IMR-90 (cell line): ENCODE measurements around the gene SNAPC2. TPM values are rescaled to one million over a fixed set of nuclear protein-coding genes. Genes with fewer than 3 reads are reported as not detected.

ENCODE experiments used
- ATAC-seq: fragments of 200-7000 bp; cut with Tn5 transposase; 2 replicates; pipeline ENCODE4 v1.9.1; 2020; ENCODE audit warnings: low read depth, mild to moderate bottlenecking, moderate library complexity
- BruUV-seq: library from RNA; stranded (reverse); fragments of 400-500 nt; replicated peaks from 2 replicates; lab custom pipeline; 2021; lab: Mats Ljungman, UMichigan
- CTCF ChIA-PET: fragments of 300-600 bp; formaldehyde crosslinking; extraction: SDS; loops from one replicate; lab custom pipeline; 2021; ENCODE audit warnings: antibody characterized with exemption; lab: Yijun Ruan, JAX
- POLR2A ChIA-PET: fragments of 300-600 bp; sonication (Branson Sonifier 250); formaldehyde crosslinking; loops from one replicate; lab custom pipeline; 2022; ENCODE audit warnings: antibody characterized with exemption; ENCODE audit not compliant: unreplicated experiment; lab: Charles Lee
- DNase-seq: peaks from one replicate; pipeline ENCODE4 v3.0.0; 2013
- H2AFZ ChIP-seq: replicated peaks from 2 replicates; pipeline ENCODE3; 2013; ENCODE audit warnings: low read length, mild to moderate bottlenecking; ENCODE audit not compliant: poor library complexity
- H2AK5ac ChIP-seq: 2 replicates; pipeline ENCODE4 v1.6.1; 2013; ENCODE audit warnings: low read depth, low read length, inconsistent platforms
- H2AK9ac ChIP-seq: replicated peaks from 2 replicates; pipeline ENCODE3; 2013; ENCODE audit warnings: mild to moderate bottlenecking, low read depth, low read length, moderate library complexity; ENCODE audit not compliant: poor library complexity
- H2BK120ac ChIP-seq: 2 replicates; pipeline ENCODE4 v1.6.1; 2013; ENCODE audit warnings: low read depth, low read length, inconsistent platforms
- H2BK15ac ChIP-seq: 3 replicates; pipeline ENCODE4 v1.6.1; 2013; ENCODE audit warnings: low read depth, low read length, inconsistent platforms
- H2BK20ac ChIP-seq: 2 replicates; pipeline ENCODE4 v1.6.1; 2013; ENCODE audit warnings: low read depth, mild to moderate bottlenecking, inconsistent platforms, low read length, moderate library complexity
- H2BK5ac ChIP-seq: 2 replicates; pipeline ENCODE4 v1.6.1; 2013; ENCODE audit warnings: mild to moderate bottlenecking, low read depth, low read length, inconsistent platforms; ENCODE audit not compliant: poor library complexity, severe bottlenecking
- H3K14ac ChIP-seq: replicated peaks from 2 replicates; pipeline ENCODE4 v1.6.1; 2013; ENCODE audit warnings: low read depth, low read length, inconsistent platforms
- H3K18ac ChIP-seq: 2 replicates; pipeline ENCODE4 v1.6.1; 2013; ENCODE audit warnings: low read depth, low read length, control low read depth
- H3K23ac ChIP-seq: 2 replicates; pipeline ENCODE4 v1.6.1; 2013; ENCODE audit warnings: low read depth, low read length, inconsistent platforms
- H3K27ac ChIP-seq: 2 replicates; pipeline ENCODE4 v1.5.1; 2013; ENCODE audit warnings: mild to moderate bottlenecking, control low read depth, low read length; ENCODE audit not compliant: insufficient read depth
- H3K27me3 ChIP-seq: 2 replicates; pipeline ENCODE4 v1.6.1; 2013; ENCODE audit warnings: low read length; ENCODE audit not compliant: control insufficient read depth, insufficient read depth
- H3K36me3 ChIP-seq: 2 replicates; pipeline ENCODE4 v1.6.1; 2013; ENCODE audit warnings: low read length, mixed read lengths; ENCODE audit not compliant: control insufficient read depth, insufficient read depth
- H3K4ac ChIP-seq: 2 replicates; pipeline ENCODE4 v1.6.1; 2013; ENCODE audit warnings: low read depth, low read length, inconsistent platforms
- H3K4me1 ChIP-seq: 2 replicates; pipeline ENCODE4 v1.6.1; 2013; ENCODE audit warnings: low read length, mixed read lengths; ENCODE audit not compliant: control insufficient read depth, insufficient read depth
- H3K4me2 ChIP-seq: 2 replicates; pipeline ENCODE4 v1.6.1; 2013; ENCODE audit warnings: low read depth, mild to moderate bottlenecking, control low read depth, low read length, moderate library complexity
- H3K4me3 ChIP-seq: 2 replicates; pipeline ENCODE4 v1.5.1; 2013; ENCODE audit warnings: low read depth, mild to moderate bottlenecking, control low read depth, low read length, moderate library complexity; ENCODE audit not compliant: insufficient read depth
- H3K56ac ChIP-seq: 2 replicates; pipeline ENCODE4 v1.6.1; 2013; ENCODE audit warnings: low read length, inconsistent platforms; ENCODE audit not compliant: insufficient read depth; ENCODE audit errors: extremely low read depth
- H3K79me1 ChIP-seq, 2 experiments: 2 replicates each; pipeline ENCODE4 v1.6.1; 2013; ENCODE audit warnings: low read length in 2 of 2, inconsistent platforms in 1 of 2, low read depth in 1 of 2
- H3K9ac ChIP-seq: 2 replicates; pipeline ENCODE4 v1.6.1; 2013; ENCODE audit warnings: low read depth, low read length, control low read depth
- H3K9me1 ChIP-seq: 2 replicates; pipeline ENCODE4 v1.6.1; 2013; ENCODE audit warnings: low read length, inconsistent platforms; ENCODE audit not compliant: insufficient read depth
- H3K9me3 ChIP-seq: 2 replicates; pipeline ENCODE4 v1.6.1; 2013; ENCODE audit warnings: low read length; ENCODE audit not compliant: control insufficient read depth, insufficient read depth
- H4K20me1 ChIP-seq: 2 replicates; pipeline ENCODE4 v1.6.1; 2013; ENCODE audit warnings: low read length, inconsistent platforms; ENCODE audit not compliant: insufficient read depth
- H4K5ac ChIP-seq: 2 replicates; pipeline ENCODE4 v1.6.1; 2013; ENCODE audit warnings: mild to moderate bottlenecking, low read depth, low read length, control low read depth
- H4K8ac ChIP-seq, 2 experiments: 2 replicates each; pipeline ENCODE4 v1.6.1; 2013; ENCODE audit warnings: low read depth in 2 of 2, low read length in 2 of 2, control low read depth in 1 of 2, inconsistent platforms in 1 of 2
- H4K91ac ChIP-seq: 2 replicates; pipeline ENCODE4 v1.6.1; 2013; ENCODE audit warnings: low read depth, low read length, inconsistent platforms; ENCODE audit not compliant: insufficient read depth
- FOS ChIP-seq: fragments of 150-350 bp; IDR thresholded peaks from 2 replicates; pipeline ENCODE4 v1.6.1; 2016; ENCODE audit warnings: low read depth, low read length
- RCOR1 ChIP-seq: IDR thresholded peaks from 2 replicates; pipeline ENCODE4 v1.6.1; 2012; ENCODE audit warnings: mild to moderate bottlenecking, low read length, improper control_type of control experiment; ENCODE audit not compliant: insufficient replicate concordance
- USF2 ChIP-seq: fragments of 150-350 bp; IDR thresholded peaks from 2 replicates; pipeline ENCODE4 v1.6.1; 2017; ENCODE audit warnings: mild to moderate bottlenecking, antibody characterized with exemption, low read length, low read depth
- WGBS, 2 experiments: methylation state at CpG; one replicate each; pipeline versions ENCODE4 v1.1.5 to v1.1.7; 2013; ENCODE audit warnings: missing lambda C conversion rate in 2 of 2; ENCODE audit not compliant: insufficient read length in 1 of 2; ENCODE audit errors: extremely low coverage in 2 of 2; 5-methylcytosine and 5-hydroxymethylcytosine counted together
- dilution Hi-C: fragments of 300-500 bp; cut with HindIII; formaldehyde crosslinking; loops from one replicate; pipeline ENCODE4 v1.14.3; 2018; ENCODE audit warnings: low sequenced_read_pairs; ENCODE audit not compliant: unreplicated experiment
- in situ Hi-C: fragments of 300-500 bp; cut with MboI; formaldehyde crosslinking; loops from 3 replicates; pipeline ENCODE4 v1.14.3; 2019; ENCODE audit warnings: low sequenced_read_pairs, inconsistent platforms, mixed read lengths
- intact Hi-C: fragments of 100-400 bp; cut with micrococcal nuclease; formaldehyde crosslinking; loops from 2 replicates; pipeline ENCODE4 v1.10.0; 2022
- polyA plus RNA-seq, 3 experiments: library from polyadenylated mRNA; depleted of rRNA; stranded (reverse); fragments of >200 nt; gene quantifications; 2 replicates each; pipeline ENCODE4 v1.2.3, GENCODE V29; 2012; ENCODE audit warnings: low replicate concordance in 1 of 3
- total RNA-seq: library from RNA; depleted of rRNA; stranded (reverse); fragments of >200 nt; gene quantifications from 2 replicates; pipeline ENCODE4 v1.2.3, GENCODE V29; 2012

SNAPC2 gene
- total and polyA plus RNA-seq, 2 of the 4 experiments (the other 2 are of a cell fraction) = 12.5 to 29.2 TPM

- no peak overlapping the region for H3K4me3 ChIP-seq
- H3K4ac ChIP-seq = no peak overlapping the region
- DNase-seq (no peak), ATAC-seq (no peak)
- H3K14ac ChIP-seq = no peak overlapping the region
- H2BK120ac ChIP-seq = no peak overlapping the region
- no peaks in the 10 kb centered on the region for H3K27me3 ChIP-seq
- no peak overlapping the region for H3K27ac ChIP-seq
- intact Hi-C loops (no loop called here), in situ Hi-C loops (no loop called here), dilution Hi-C loops (no loop called here)
- ChIA-PET POLR2A (no interaction called here), CTCF (no interaction called here)
- H3K56ac ChIP-seq = no peak overlapping the region
- H3K4me2 ChIP-seq = no peak overlapping the region
- H3K4me1 ChIP-seq = 0 out of 2 replicates have a peak, but pooled peaks cover 2% of the 10 kb centered on the region
- no peak overlapping the region for H2BK20ac ChIP-seq
- 91% methylated on average over 4 of the region's 13 CpGs; no CpG with 5 or more reads in 1 of the 2 experiments for WGBS, 2 experiments
- no peaks in the 10 kb centered on the region for H4K20me1 ChIP-seq
- H4K8ac ChIP-seq = no peak overlapping the region
- no peak overlapping the region for H2AK9ac ChIP-seq
- no peak overlapping the region for H2BK5ac ChIP-seq
- no peak overlapping the region for H3K18ac ChIP-seq
- no peak overlapping the region for H2BK15ac ChIP-seq
- no peak overlapping the region for H3K9ac ChIP-seq
- H3K79me1 ChIP-seq = peaks cover 0 to 24% of the 10 kb centered on the region in 2 experiments; a peak in 1 of 4 replicates
- no peak overlapping the region for H2AK5ac ChIP-seq
- H3K36me3 ChIP-seq = peaks cover 16% of the 10 kb centered on the region
- H3K9me1 ChIP-seq = 0 out of 2 replicates have a peak, but pooled peaks cover 2% of the 10 kb centered on the region
- TF ChIP-seq FOS (no peak), USF2 (no peak), RCOR1 (no peak)
- no TSS peak for BruUV-seq
- no peak overlapping the region for H2AFZ ChIP-seq
- H4K5ac ChIP-seq = no peak overlapping the region
- H4K91ac ChIP-seq = no peak overlapping the region
- H3K23ac ChIP-seq = no peak overlapping the region
- H3K9me3 ChIP-seq = no peaks in the 10 kb centered on the region
Observed at GRCh38 chr19:7895565-7895964, 24.6 kb upstream of the SNAPC2 start.
